GM23248 (cell line): ENCODE data around the gene PCDHGB5.

Source experiments
- EZH2 ChIP-seq: fragments of 200-600 bp; sonication (generic); IDR thresholded peaks from 2 replicates; pipeline ENCODE4 v1.6.1; 2018; ENCODE audit warnings: antibody characterized with exemption, mild to moderate bottlenecking; ENCODE audit not compliant: insufficient read depth, poor library complexity, severe bottlenecking
- EZH2phosphoT487 ChIP-seq: fragments of 200-600 bp; sonication (generic); IDR thresholded peaks from 2 replicates; pipeline ENCODE4 v1.6.1; 2018; ENCODE audit warnings: antibody characterized with exemption, moderate library complexity, mild to moderate bottlenecking, low read depth; ENCODE audit not compliant: insufficient read depth

DNA sequence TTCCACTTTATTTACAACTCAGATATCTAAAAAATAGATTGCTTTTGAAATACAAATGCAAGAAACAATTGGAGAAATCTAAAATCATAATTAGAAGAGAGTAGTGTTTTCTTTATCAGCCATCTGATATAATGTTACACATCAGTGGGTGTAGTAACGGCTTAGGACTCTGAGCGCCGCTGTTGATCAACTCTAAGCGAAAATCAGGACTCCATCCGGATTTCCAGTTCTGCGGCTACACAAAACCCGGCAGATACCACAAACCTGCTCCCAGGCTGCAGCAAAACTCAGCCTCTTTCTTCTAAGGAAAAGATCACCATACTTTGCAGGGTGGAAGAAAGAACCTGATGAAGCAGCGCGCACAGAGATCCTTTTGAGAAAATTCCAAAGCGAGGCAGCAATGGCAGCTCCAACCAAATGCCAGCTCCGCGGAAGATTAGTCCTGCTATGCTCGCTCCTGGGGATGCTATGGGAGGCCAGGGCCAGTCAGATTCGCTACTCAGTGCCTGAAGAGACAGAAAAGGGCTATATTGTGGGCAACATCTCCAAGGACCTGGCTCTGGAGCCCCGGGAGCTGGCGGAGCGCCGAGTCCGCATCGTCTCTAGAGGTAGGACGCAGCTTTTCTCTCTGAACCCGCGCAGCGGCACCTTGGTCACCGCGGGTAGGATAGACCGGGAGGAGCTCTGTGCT, 5.0 kb downstream of the PCDHGB5 start, which contains the start of gene PCDHGA9:
- no peak for TF ChIP-seq EZH2
- no peak for TF ChIP-seq EZH2phosphoT487
